Measurements from ENCODE around the gene NEU2. TPM values are rescaled to one million over a fixed set of nuclear protein-coding genes. Genes with fewer than 3 reads are reported as not detected.
A peak's percentile ranks its signal among the peaks of the same experiment; 100 is the strongest.

The NEU2 gene
- total and polyA plus RNA-seq, 2 of the 13 experiments (the other 11 are each of a cell fraction or from before 2014, with no cell fraction given): not detected

DNA sequence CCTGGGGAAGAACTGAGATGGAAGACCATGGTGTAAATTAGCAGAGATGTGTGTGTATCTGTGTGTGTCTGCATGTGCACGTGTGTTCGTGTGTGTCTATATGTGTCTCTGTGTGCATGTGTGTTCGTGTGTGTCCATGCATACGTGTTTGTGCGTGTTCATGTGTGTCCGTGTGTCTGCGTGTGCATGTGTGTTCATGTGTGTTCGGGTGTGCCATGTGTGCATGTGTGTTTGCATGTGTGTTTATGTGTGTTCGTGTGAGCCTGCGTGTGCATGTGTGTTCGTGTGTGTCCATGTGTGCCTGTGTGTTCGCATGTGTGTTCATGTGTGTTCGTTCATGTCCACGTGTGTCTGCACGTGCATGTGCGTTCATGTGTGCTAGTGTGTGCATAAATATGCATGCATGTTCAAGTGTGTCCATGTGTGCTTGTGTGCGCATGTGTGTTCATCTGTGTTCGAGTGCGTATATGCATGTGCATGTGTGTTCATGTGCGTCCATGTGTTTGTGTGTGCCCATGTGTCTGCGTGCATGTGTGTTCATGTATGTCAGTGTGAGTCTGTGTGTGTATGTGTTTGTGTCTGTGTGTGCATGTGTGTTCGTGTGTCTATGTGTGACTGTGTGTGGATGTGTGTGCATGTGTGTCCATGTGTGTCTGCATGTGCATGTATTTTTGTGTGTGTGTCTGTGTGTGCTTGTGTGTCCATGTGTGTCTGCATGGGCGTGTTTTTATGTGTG is 3.1 kb downstream of the NEU2 start (continued):
- TF ChIP-seq ZNF207 (IDR thresholded peaks at IDR 0.05; ENCODE audit: borderline replicate concordance) (0 out of 2 replicates have a peak, but pooled peaks have one; percentile 24), TBX2 (CRISPR knock-in tag; IDR thresholded peaks at IDR 0.05; ENCODE audit: borderline replicate concordance) (no peak), NRL (CRISPR knock-in tag; IDR thresholded peaks at IDR 0.05; ENCODE audit: borderline replicate concordance) (0 out of 2 replicates have a peak, but pooled peaks have one; percentile 29), ZNF841 (CRISPR knock-in tag; IDR thresholded peaks at IDR 0.05; ENCODE audit: borderline replicate concordance) (no peak), EED (CRISPR knock-in tag; IDR thresholded peaks at IDR 0.05) (0 out of 2 replicates have a peak, but pooled peaks have one; percentile 57), HOXD1 (CRISPR knock-in tag; IDR thresholded peaks at IDR 0.05) (no peak), ATM (IDR thresholded peaks at IDR 0.05; ENCODE audit: borderline replicate concordance) (peak; percentile 34; the same call in 1 of the 2 replicates), SOX6 (IDR thresholded peaks at IDR 0.05) (peak; percentile 62; the same call in 1 of the 2 replicates), SOX6 (CRISPR knock-in tag; IDR thresholded peaks at IDR 0.05) (no peak), DNMT1 (CRISPR knock-in tag; IDR thresholded peaks at IDR 0.05) (0 out of 2 replicates have a peak, but pooled peaks have one; percentile 70)
- TF ChIP-seq, protein P1, sequence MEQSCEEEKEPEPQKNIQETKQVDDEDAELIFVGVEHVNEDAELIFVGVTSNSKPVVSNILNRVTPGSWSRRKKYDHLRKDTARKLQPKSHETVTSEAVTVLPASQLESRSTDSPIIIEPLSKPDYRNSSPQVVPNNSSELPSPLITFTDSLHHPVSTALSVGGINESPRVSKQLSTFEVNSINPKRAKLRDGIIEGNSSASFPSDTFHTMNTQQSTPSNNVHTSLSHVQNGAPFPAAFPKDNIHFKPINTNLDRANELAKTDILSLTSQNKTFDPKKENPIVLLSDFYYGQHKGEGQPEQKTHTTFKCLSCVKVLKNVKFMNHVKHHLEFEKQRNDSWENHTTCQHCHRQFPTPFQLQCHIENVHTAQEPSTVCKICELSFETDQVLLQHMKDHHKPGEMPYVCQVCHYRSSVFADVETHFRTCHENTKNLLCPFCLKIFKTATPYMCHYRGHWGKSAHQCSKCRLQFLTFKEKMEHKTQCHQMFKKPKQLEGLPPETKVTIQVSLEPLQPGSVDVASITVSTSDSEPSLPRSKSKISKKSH (CRISPR knock-in tag; IDR thresholded peaks at IDR 0.05; ENCODE audit: borderline replicate concordance): 0 out of 2 replicates have a peak, but pooled peaks have one; percentile 37
- TF ChIP-seq, protein P2, sequence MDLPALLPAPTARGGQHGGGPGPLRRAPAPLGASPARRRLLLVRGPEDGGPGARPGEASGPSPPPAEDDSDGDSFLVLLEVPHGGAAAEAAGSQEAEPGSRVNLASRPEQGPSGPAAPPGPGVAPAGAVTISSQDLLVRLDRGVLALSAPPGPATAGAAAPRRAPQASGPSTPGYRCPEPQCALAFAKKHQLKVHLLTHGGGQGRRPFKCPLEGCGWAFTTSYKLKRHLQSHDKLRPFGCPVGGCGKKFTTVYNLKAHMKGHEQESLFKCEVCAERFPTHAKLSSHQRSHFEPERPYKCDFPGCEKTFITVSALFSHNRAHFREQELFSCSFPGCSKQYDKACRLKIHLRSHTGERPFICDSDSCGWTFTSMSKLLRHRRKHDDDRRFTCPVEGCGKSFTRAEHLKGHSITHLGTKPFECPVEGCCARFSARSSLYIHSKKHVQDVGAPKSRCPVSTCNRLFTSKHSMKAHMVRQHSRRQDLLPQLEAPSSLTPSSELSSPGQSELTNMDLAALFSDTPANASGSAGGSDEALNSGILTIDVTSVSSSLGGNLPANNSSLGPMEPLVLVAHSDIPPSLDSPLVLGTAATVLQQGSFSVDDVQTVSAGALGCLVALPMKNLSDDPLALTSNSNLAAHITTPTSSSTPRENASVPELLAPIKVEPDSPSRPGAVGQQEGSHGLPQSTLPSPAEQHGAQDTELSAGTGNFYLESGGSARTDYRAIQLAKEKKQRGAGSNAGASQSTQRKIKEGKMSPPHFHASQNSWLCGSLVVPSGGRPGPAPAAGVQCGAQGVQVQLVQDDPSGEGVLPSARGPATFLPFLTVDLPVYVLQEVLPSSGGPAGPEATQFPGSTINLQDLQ (CRISPR knock-in tag; IDR thresholded peaks at IDR 0.05): 0 out of 2 replicates have a peak, but pooled peaks have one; percentile 27
- TF ChIP-seq, protein P3, sequence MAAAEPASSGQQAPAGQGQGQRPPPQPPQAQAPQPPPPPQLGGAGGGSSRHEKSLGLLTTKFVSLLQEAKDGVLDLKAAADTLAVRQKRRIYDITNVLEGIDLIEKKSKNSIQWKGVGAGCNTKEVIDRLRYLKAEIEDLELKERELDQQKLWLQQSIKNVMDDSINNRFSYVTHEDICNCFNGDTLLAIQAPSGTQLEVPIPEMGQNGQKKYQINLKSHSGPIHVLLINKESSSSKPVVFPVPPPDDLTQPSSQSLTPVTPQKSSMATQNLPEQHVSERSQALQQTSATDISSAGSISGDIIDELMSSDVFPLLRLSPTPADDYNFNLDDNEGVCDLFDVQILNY (CRISPR knock-in tag; conservative IDR thresholded peaks at IDR 0.05): no peak
- TF ChIP-seq, protein P4, sequence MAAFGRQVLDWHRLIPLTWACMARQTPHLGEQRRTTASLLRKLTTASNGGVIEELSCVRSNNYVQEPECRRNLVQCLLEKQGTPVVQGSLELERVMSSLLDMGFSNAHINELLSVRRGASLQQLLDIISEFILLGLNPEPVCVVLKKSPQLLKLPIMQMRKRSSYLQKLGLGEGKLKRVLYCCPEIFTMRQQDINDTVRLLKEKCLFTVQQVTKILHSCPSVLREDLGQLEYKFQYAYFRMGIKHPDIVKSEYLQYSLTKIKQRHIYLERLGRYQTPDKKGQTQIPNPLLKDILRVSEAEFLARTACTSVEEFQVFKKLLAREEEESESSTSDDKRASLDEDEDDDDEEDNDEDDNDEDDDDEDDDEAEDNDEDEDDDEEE (CRISPR knock-in tag; IDR thresholded peaks at IDR 0.05): 0 out of 2 replicates have a peak, but pooled peaks have one; percentile 47

All from HepG2 (cell line).